GM12891 (cell line): ENCODE data around the gene PTPRN2.
"Not testable (repeated sequence)": the region's sequence is repeated elsewhere in the genome, so short reads cannot be mapped to it uniquely, and the experiment has no call there.

Experiments used
- DNase-seq: peaks from one replicate; pipeline ENCODE4 v3.0.0; 2011; ENCODE audit warnings: low spot score; ENCODE audit not compliant: insufficient read length
- FAIRE-seq: peaks from 2 replicates; lab custom pipeline; 2011; peaks lifted over from hg19 to GRCh38; lab: Jason Lieb, UNC
- PAX5 ChIP-seq: IDR thresholded peaks from 2 replicates; pipeline ENCODE4 v1.6.1; 2011; ENCODE audit warnings: low read length, moderate library complexity, mild to moderate bottlenecking; ENCODE audit not compliant: insufficient read depth, severe bottlenecking
- POLR2A ChIP-seq: IDR thresholded peaks from 2 replicates; pipeline ENCODE4 v1.6.1; 2011; ENCODE audit warnings: low read depth, low read length, control low read depth
- POLR2AphosphoS5 ChIP-seq: IDR thresholded peaks from 2 replicates; pipeline ENCODE4 v1.6.1; 2011; ENCODE audit warnings: low read depth, low read length, control low read depth
- POU2F2 ChIP-seq: IDR thresholded peaks from 2 replicates; pipeline ENCODE4 v1.6.1; 2011; ENCODE audit warnings: low read depth, mild to moderate bottlenecking, control low read depth, low read length, moderate library complexity
- SPI1 ChIP-seq: IDR thresholded peaks from 2 replicates; pipeline ENCODE4 v1.6.1; 2011; ENCODE audit warnings: low read depth, low read length, control low read depth
- TAF1 ChIP-seq: IDR thresholded peaks from 2 replicates; pipeline ENCODE4 v1.6.1; 2011; ENCODE audit warnings: low read depth, low read length, control low read depth

Gene PTPRN2

DNA sequence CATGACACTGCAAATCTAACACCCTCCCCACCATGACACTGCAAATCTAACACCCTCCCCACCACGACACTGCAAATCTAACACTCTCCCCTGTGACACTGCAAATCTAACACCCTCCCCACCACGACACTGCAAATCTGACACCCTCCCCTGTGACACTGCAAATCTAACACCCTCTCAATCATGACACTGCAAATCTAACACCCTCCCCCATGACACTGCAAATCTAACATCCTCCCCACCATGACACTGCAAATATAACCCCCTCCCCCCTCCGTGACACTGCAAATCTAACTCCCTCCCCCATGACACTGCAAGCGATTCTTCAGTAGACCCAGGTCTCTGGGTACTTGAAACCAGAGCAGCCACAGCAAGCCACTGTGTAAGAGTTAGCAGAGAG lies 646.4 kb downstream of the PTPRN2 start:
- FAIRE-seq (no peak), DNase-seq (no peak)
- TF ChIP-seq POLR2AphosphoS5, result no peak
- TF ChIP-seq POU2F2, result no peak
- TF ChIP-seq SPI1, result no peak
- no peak for TF ChIP-seq PAX5
- no peak for TF ChIP-seq TAF1
- no peak for TF ChIP-seq POLR2A

DNA sequence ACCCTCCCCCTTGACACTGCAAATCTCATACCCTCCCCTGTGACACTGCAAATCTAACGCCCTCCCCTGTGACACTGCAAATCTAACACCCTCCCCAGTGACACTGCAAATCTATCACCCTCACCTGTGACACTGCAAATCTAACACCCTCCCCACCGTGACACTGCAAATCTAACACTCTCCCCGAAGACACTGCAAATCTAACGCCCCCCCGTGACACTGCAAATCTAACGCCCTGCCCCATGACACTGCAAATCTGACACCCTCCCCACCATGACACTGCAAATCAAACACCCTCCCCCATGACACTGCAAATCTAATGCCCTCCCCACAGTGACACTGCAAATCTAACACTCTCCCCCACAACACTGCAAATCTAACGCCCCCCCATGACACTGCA lies 647.1 kb downstream of the PTPRN2 start:
- no peak for FAIRE-seq
- no peak for DNase-seq
- TF ChIP-seq POLR2A (no peak), POLR2AphosphoS5 (no peak), POU2F2 (no peak), PAX5 (no peak), SPI1 (no peak), TAF1 (no peak)

DNA sequence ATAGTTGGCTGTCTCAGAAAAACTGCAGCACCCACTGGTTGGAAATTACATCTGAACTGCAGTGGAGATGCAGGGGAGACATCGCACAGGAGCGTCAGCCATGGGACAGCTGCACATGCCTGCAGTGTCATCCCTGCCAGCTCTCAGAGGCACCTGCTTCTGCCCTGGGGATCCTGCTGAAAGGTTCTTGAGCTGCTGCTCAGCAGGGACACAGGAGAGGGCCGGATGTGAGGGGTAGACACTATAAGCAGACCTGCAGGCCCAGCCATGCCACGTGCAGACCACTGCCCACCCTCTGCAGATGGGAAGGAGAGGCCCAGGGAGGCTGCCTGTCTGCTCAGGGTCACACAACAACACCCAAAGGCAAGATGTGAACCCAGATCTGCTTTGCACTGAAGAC lies 649.4 kb downstream of the PTPRN2 start:
- TF ChIP-seq SPI1, result no peak
- TF ChIP-seq TAF1, result no peak
- no peak for TF ChIP-seq POU2F2
- no peak for FAIRE-seq

DNA sequence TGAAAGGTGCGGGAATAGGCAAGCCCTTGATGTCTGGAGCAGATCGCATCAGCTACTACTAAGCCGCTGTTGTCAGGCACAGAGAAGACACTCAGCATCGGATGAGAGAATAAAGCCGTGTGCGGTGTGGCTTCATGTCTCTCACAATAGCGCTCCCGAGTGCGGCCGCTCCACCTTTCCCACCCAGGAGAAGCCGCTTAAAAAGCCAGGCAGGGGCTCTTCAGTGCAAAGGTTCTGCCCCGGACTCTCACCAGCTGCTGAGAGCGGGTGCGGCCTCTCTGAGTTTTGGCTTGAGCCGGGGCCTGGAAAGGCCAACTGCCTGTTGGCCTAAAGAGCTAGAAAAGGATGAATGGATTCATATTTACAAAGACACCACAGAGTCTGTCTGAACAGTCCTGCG lies 650.2 kb downstream of the PTPRN2 start:
- DNase-seq (no peak), FAIRE-seq (no peak)
- TF ChIP-seq POLR2AphosphoS5 (no peak), SPI1 (no peak), POU2F2 (no peak), TAF1 (no peak), POLR2A (no peak), PAX5 (no peak)

More for the DNA sequence above, 649.4 kb downstream of the PTPRN2 start:
- DNase-seq, result no peak

DNA sequence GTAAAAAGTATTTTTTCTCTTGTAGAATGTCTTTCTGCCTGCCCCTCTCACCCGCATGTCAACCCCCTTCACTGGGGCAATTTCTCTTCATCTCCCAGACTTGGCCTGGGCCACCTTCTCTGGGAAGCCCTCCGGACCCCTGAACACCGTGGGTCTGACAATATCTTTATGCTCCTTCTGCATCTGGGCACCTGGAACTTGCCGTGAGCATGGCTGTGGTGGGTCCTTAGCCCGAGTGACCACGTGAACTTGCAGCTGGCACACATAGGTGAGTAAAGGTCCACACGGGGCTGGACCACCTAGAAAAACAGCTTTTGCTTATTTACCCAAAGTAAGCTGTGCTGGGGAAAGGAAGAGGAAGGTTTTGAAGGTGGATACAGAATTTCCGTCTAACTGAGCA lies 650.6 kb downstream of the PTPRN2 start:
- FAIRE-seq, result no peak
- no peak for TF ChIP-seq SPI1
- TF ChIP-seq PAX5, result no peak
- no peak for TF ChIP-seq POLR2AphosphoS5
- no peak for TF ChIP-seq POLR2A
- TF ChIP-seq POU2F2, result no peak
- no peak for TF ChIP-seq TAF1
- no peak for DNase-seq

DNA sequence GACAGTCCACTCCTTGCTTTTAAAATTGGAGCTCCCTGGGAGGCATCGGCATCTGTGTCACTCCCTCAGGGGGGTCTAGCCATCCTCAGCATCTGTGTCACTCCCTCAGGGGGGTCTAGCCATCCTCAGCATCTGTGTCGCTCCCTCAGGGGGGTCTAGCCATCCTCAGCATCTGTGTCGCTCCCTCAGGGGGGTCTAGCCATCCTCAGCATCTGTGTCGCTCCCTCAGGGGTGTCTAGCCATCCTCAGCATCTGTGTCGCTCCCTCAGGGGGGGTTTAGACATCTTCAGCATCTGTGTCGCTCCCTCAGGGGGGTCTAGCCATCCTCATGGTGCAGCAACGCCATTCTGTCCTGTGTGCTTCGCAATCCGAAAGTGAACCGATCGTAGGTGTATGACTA lies 651.9 kb downstream of the PTPRN2 start:
- not testable (repeated sequence) for FAIRE-seq

DNA sequence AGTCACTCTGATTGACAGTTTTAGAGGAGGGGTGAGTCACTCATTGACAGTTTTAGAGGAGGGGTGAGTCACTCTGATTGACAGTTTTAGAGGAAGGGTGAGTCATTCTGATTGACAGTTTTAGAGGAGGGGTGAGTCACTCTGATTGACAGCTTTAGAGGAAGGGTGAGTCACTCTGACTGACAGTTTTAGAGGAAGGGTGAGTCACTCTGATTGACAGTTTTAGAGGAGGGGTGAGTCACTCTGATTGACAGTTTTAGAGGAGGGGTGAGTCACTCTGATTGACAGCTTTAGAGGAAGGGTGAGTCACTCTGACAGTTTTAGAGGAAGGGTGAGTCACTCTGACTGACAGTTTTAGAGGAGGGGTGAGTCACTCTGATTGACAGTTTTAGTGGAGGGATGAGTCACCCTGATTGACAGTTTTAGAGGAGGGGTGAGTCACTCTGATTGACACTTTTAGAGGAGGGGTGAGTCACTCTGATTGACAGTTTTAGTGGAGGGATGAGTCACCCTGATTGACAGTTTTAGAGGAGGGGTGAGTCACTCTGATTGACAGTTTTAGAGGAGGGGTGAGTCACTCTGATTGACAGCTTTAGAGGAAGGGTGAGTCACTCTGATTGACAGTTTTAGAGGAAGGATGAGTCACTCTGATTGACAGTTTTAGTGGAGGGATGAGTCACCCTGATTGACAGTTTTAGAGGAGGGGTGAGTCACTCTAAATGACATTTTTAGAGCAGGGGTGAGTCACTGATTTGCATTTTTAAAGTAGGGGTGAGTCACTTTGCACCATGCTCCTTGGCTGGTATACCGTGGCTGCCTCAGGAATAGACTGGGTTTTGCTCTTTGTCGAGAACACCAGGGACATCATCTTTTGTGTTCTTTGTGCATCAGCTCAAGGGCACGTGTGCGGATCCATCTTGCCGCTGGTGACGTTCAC lies 654.1 kb downstream of the PTPRN2 start:
- not testable (repeated sequence) for DNase-seq, FAIRE-seq

More for the DNA sequence above, 651.9 kb downstream of the PTPRN2 start:
- not testable (repeated sequence) for DNase-seq

DNA sequence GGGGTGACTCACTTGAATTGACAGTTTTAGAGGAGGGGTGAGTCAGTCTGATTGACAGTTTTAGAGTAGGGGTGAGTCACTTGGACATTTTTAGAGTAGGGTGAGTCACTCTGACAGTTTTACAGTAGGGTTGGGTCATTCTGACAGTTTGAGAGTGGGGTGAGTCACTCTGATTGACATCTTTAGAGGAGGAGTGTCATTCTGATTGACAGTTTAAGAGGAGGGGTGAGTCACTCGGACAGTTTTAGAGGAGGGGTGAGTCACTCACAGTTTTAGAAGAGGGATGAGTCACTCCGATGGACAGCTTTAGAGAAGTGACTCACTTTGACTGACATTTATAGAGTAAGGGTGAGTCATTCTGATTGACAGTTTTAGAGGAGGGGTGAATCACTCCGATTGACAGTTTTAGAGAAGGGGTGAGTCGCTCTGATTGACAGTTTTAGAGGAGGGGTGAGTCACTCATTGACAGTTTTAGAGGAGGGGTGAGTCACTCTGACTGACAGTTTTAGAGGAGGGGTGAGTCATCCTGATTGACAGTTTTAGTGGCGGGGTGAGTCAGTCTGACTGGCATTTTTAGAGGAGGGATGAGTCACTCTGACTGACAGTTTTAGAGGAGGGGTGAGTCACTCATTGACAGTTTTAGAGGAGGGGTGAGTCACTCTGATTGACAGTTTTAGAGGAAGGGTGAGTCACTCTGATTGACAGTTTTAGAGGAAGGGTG lies 655.0 kb downstream of the PTPRN2 start:
- TF ChIP-seq POLR2AphosphoS5 (no peak), POLR2A (no peak), SPI1 (no peak), POU2F2 (no peak), TAF1 (no peak), PAX5 (no peak)
- DNase-seq (no peak), FAIRE-seq (no peak)

DNA sequence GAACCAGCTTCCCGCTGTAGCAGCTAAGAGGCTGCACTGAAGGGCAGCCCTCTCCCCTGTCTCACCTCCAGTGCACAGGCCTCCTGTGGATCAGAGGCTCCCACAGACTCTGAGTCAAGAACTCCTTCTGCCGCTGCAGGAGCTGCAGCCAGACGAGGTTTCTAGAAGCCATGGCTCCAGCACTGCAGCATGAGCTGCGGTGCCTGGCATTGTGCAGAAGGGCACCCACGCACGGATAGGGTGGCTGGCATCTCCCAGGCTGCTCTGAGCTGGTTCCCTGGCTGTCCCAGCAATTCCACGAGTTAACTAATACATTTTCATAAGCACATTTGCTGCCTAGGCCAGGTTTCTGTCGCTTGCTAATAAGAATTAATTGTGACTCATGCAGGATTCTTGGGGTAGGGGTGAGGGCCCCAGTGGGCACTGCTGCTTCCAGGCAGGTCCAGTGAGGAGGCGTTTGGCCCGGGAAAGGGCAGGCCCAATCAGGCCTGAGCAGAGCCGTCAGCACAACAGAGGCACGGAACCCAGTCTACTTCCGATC lies 656.6 kb downstream of the PTPRN2 start:
- no peak for FAIRE-seq
- no peak for DNase-seq
- no peak for TF ChIP-seq TAF1
- no peak for TF ChIP-seq PAX5
- no peak for TF ChIP-seq POLR2A
- no peak for TF ChIP-seq POLR2AphosphoS5
- no peak for TF ChIP-seq POU2F2
- TF ChIP-seq SPI1, result no peak
